ENCODE data around the gene ACTBL2. TPM values are rescaled to one million over a fixed set of nuclear protein-coding genes. Genes with fewer than 3 reads are reported as not detected.

ACTBL2 gene
- total and polyA plus RNA-seq, 12 donors, result not detected

GRCh38 chr5:57504357-57504756 is 21.7 kb upstream of the ACTBL2 start:
- intact Hi-C loops (cut with DNase I), result loop anchor here (10.0 kb wide), 2 partner anchors 280 to 960 kb away; partner anchors contain the start of gene PLK2 (in 1 of the 2)
- peak overlapping the region in 2 of 5 donors; percentile 45 to 52 for H3K27ac ChIP-seq
- 85 to 97% (median 91%) methylated on average over 4 to 5 of the region's 5 CpGs for WGBS, 4 donors

GRCh38 chr5:57503433-57503832 is 20.8 kb upstream of the ACTBL2 start:
- Histone ChIP-seq H3K27ac (peak overlapping the region in 2 of 5 donors; percentile 45 to 52), H3K9me3 (replicated peaks in 1 of 3) (no peaks in the 10 kb centered on the region), H3K4me1 (replicated peaks in 1 of 2) (peaks cover 7 to 37% of the 10 kb centered on the region in 2 donors), H3K36me3 (replicated peaks in 1 of 2) (no peaks in the 10 kb centered on the region), H3K27me3 (no peaks in the 10 kb centered on the region), H3K4me3 (no peak overlapping the region)
- no peak for TF ChIP-seq CTCF (IDR thresholded peaks at IDR 0.05)
- TF ChIP-seq POLR2A (IDR thresholded peaks at IDR 0.05), result no peak
- intact Hi-C loops (cut with DNase I), result loop anchor here (10.0 kb wide), 2 partner anchors 281 to 961 kb away; partner anchors contain the start of gene PLK2 (in 1 of the 2)
- DNase-seq, result peak; percentile 48 to 83 (median 70)
- 9 to 15% (median 10%) methylated on average over 3 of the region's 3 CpGs for WGBS, 4 donors

More at GRCh38 chr5:57504357-57504756, 21.7 kb upstream of the ACTBL2 start:
- H3K27me3 ChIP-seq, result no peaks in the 10 kb centered on the region
- DNase-seq, result no peak
- TF ChIP-seq CTCF (IDR thresholded peaks at IDR 0.05), result no peak
- TF ChIP-seq POLR2A (IDR thresholded peaks at IDR 0.05), result no peak
- H3K36me3 ChIP-seq (replicated peaks in 1 of 2), result no peaks in the 10 kb centered on the region
- peaks cover 7 to 35% of the 10 kb centered on the region in 2 donors for H3K4me1 ChIP-seq (replicated peaks in 1 of 2)
- no peaks in the 10 kb centered on the region for H3K9me3 ChIP-seq (replicated peaks in 1 of 3)
- no peak overlapping the region for H3K4me3 ChIP-seq

GRCh38 chr5:57501414-57502201 is 19.0 kb upstream of the ACTBL2 start:
- Histone ChIP-seq H3K27ac (peak overlapping the region in 1 of 5 donors; percentile 42), H3K4me1 (replicated peaks in 1 of 2) (peaks cover 7 to 37% of the 10 kb centered on the region in 2 donors), H3K36me3 (replicated peaks in 1 of 2) (no peaks in the 10 kb centered on the region), H3K4me3 (no peak overlapping the region), H3K27me3 (no peaks in the 10 kb centered on the region), H3K9me3 (replicated peaks in 1 of 3) (no peaks in the 10 kb centered on the region)
- DNase-seq, result no peak
- intact Hi-C loops (cut with DNase I), result loop anchor here (10.0 kb wide), 2 partner anchors 283 to 963 kb away; partner anchors contain the start of gene PLK2 (in 1 of the 2)
- 48 to 62% (median 56%) methylated on average over 7 of the region's 7 CpGs for WGBS, 4 donors
- no peak for TF ChIP-seq POLR2A (IDR thresholded peaks at IDR 0.05)
- no peak for TF ChIP-seq CTCF (IDR thresholded peaks at IDR 0.05)

GRCh38 chr5:57499262-57500050 is 16.8 kb upstream of the ACTBL2 start:
- 19 to 24% (median 23%) methylated on average over 8 of the region's 8 CpGs for WGBS, 4 donors
- intact Hi-C loops (cut with DNase I), result loop anchor here (5.0 to 10.0 kb wide), 4 partner anchors 205 to 965 kb away; partner anchors contain the start of gene PLK2 (in 2 of the 2)
- TF ChIP-seq CTCF (IDR thresholded peaks at IDR 0.05), result peak; percentile 44 to 79 (median 68)
- no peak for TF ChIP-seq POLR2A (IDR thresholded peaks at IDR 0.05)

More at GRCh38 chr5:57499262-57500050, 16.8 kb upstream of the ACTBL2 start:
- peak in 1 of 7 donors; percentile 11 for DNase-seq
- Histone ChIP-seq H3K9me3 (replicated peaks in 1 of 3) (no peaks in the 10 kb centered on the region), H3K4me3 (peak overlapping the region in 1 of 4 donors; percentile 33), H3K36me3 (replicated peaks in 1 of 2) (no peaks in the 10 kb centered on the region), H3K27me3 (no peaks in the 10 kb centered on the region), H3K4me1 (replicated peaks in 1 of 2) (peaks cover 7 to 46% of the 10 kb centered on the region in 2 donors), H3K27ac (no peak overlapping the region)
